ENCODE results near the gene ANKS1A. TPM values are rescaled to one million over a fixed set of nuclear protein-coding genes. Genes with fewer than 3 reads are reported as not detected.
"Not testable (repeated sequence)": the region's sequence is repeated elsewhere in the genome, so short reads cannot be mapped to it uniquely, and the experiment has no call there.

The ANKS1A gene
- total and polyA plus RNA-seq, 12 donors, result 7.1 to 36.3 (median 29.9) TPM

- TF ChIP-seq, protein P1, sequence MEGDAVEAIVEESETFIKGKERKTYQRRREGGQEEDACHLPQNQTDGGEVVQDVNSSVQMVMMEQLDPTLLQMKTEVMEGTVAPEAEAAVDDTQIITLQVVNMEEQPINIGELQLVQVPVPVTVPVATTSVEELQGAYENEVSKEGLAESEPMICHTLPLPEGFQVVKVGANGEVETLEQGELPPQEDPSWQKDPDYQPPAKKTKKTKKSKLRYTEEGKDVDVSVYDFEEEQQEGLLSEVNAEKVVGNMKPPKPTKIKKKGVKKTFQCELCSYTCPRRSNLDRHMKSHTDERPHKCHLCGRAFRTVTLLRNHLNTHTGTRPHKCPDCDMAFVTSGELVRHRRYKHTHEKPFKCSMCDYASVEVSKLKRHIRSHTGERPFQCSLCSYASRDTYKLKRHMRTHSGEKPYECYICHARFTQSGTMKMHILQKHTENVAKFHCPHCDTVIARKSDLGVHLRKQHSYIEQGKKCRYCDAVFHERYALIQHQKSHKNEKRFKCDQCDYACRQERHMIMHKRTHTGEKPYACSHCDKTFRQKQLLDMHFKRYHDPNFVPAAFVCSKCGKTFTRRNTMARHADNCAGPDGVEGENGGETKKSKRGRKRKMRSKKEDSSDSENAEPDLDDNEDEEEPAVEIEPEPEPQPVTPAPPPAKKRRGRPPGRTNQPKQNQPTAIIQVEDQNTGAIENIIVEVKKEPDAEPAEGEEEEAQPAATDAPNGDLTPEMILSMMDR (IDR thresholded peaks at IDR 0.05), result no peak
- Histone ChIP-seq H3K27ac (no peak overlapping the region), H3K4me3 (no peak overlapping the region), H3K9me3 (no peaks in the 10 kb centered on the region), H3K36me3 (no peaks in the 10 kb centered on the region), H3K4me1 (peaks cover 5 to 72% (median 53%) of the 10 kb centered on the region in 9 donors), H3K27me3 (no peaks in the 10 kb centered on the region)
- 90 to 95% methylated on average over 1 of the region's 1 CpG for WGBS, 2 donors
- intact Hi-C loops (cut with DNase I), result loop anchor here in 5 of 10 donors (5.0 to 10.0 kb wide), 5 partner anchors 38 to 88 kb away; no protein-coding TSS in a partner anchor
- DNase-seq (no peak), ATAC-seq (no peak)
Measured at GRCh38 chr6:34894693-34895092, 5.6 kb downstream of the ANKS1A start.

DNA sequence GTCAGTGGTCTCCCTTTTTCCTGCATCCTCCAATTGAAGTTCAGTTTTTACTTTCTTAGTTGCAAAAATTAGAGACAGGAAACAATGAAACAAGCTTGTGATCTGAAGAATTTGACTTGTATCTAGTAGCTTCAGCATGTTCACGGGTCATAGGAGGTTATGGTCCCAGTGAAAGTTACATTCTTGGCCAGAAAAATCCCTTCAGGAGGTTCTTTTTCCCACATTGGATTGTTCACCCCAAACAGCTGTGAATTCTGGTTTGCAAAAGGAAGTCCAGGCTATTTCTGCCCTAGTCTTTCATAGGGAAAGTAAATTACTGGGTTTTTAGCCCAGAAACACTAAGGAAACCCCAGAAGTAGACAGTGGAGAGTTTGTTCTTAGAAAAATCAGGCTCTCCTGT, 8.1 kb downstream of the ANKS1A start:
- intact Hi-C loops (cut with DNase I), result loop anchor here in 4 of 10 donors (5.0 to 10.0 kb wide), 3 partner anchors 35 to 78 kb away; no protein-coding TSS in a partner anchor
- H3K4me1 ChIP-seq, result peaks cover 0 to 56% (median 39%) of the 10 kb centered on the region in 9 donors
- peak in 6 of 8 donors; percentile 44 to 69 (median 56) for ATAC-seq
- H3K4me3 ChIP-seq, result no peak overlapping the region
- H3K9me3 ChIP-seq, result no peaks in the 10 kb centered on the region
- H3K36me3 ChIP-seq, result no peaks in the 10 kb centered on the region
- no peaks in the 10 kb centered on the region for H3K27me3 ChIP-seq
- TF ChIP-seq, protein P1 (IDR thresholded peaks at IDR 0.05), result no peak
- no peak for DNase-seq
- peak overlapping the region in 8 of 10 donors; percentile 5 to 69 (median 35) for H3K27ac ChIP-seq
- WGBS, 2 donors, result 44 to 48% methylated on average over 1 of the region's 1 CpG

DNA sequence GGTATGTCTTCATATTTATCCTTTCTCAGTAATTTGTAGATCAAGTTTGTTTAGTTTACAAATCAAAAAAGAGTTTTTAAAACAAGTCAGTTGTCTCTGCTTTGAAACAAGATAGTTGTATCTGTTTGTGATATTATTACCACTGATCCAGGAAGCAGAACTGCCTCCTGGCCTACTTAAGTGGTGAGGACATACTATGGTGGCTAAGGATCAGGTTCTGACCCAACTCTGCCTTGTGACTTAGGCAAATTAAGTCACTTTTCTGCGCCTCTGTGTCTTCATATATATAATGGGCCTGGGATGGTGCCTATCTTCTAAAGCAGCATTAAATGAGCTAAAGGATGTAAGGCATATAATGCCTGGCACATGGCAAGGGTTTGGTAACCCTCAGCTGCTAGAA, 8.7 kb downstream of the ANKS1A start:
- WGBS, 2 donors, result 94 to 96% methylated on average over 1 of the region's 1 CpG
- TF ChIP-seq, protein P1 (IDR thresholded peaks at IDR 0.05), result no peak
- H3K27me3 ChIP-seq, result no peaks in the 10 kb centered on the region
- no peak overlapping the region for H3K4me3 ChIP-seq
- no peaks in the 10 kb centered on the region for H3K9me3 ChIP-seq
- intact Hi-C loops (cut with DNase I), result loop anchor here in 4 of 10 donors (5.0 to 10.0 kb wide), 3 partner anchors 35 to 77 kb away; no protein-coding TSS in a partner anchor
- H3K27ac ChIP-seq, result peak overlapping the region in 9 of 10 donors; percentile 5 to 69 (median 29)
- H3K36me3 ChIP-seq, result no peaks in the 10 kb centered on the region
- no peak for DNase-seq
- H3K4me1 ChIP-seq, result peaks cover 0 to 50% (median 33%) of the 10 kb centered on the region in 9 donors
- ATAC-seq, result peak in 1 of 8 donors; percentile 22

DNA sequence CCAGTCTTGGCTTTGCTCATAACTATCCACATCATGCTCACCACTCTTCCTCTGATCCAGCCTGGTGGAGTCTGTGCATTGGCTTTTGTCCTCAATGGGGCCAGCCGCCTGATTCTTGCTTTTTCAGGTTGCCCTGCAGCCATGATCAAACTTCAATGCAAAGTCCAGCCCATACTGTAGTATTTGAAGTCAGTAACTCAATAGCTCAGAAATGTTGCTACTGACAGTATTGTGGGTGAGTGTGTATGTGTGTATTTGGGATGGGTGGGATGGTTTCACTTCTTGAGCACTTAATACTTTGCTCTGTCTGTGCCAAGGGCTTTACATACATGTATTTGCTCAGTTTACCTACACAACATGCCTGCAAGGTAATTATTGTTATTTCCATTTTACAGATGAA, 10.7 kb downstream of the ANKS1A start:
- not testable (repeated sequence) for H3K27me3 ChIP-seq, DNase-seq, H3K4me3 ChIP-seq, ATAC-seq, H3K36me3 ChIP-seq, H3K9me3 ChIP-seq, H3K27ac ChIP-seq
- peaks cover 0 to 47% (median 31%) of the 10 kb centered on the region in 9 donors for H3K4me1 ChIP-seq
- intact Hi-C loops (cut with DNase I), result loop anchor here in 5 of 10 donors (5.0 to 10.0 kb wide), 5 partner anchors 33 to 235 kb away; no protein-coding TSS in a partner anchor
- 100% methylated on average over 1 of the region's 1 CpG for WGBS, 2 donors
